Measurements from ENCODE around the gene DUSP9.
"Not testable (repeated sequence)": the region's sequence is repeated elsewhere in the genome, so short reads cannot be mapped to it uniquely, and the experiment has no call there.

DUSP9 gene

DNA sequence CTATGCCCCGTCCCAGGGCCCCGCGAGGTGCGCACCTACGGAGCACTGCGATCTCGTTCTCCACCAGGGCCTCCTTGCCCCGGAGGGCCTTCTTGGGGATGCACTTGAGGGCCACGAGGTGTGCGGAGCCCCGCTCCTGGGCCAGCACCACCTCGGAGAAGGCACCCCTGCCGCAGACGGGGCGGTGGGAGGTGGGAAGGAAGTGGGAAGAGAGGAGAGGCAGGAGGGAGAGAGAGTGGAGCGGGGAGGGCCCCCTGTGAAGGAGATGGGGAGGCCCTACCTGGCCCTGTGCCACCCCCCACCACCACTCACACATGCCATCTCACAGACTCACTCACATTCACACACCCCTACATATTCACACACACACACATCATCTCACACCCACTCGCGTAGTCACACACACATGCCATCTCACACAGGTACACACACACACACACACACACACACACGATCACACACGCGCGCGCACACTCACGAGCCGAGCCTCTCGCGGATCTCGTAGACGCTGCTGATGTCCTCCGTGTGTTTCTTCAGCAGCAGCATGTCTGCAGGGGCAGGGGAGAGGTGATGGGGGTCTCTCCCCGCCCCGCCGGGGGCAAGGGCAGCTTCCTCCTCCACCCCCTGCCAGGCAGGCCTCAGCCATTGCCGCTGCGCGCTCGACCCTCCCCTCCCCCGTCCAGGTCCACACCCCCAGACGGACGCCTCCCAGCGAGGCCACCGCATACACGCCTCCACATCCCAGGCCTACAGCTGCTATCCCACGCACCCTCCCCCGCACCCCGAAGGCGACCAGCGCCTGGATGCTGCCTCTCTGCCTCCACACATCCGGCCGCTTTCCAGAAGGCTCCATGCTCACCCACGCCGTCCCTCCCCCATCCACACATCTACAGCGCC, 25.8 kb downstream of the DUSP9 start:
- Mint-ChIP-seq H3K4me3 (no peak overlapping the region), H3K27me3 (peaks cover 29 to 34% of the 10 kb centered on the region in 2 donors), H3K9me3 (no peaks in the 10 kb centered on the region), H3K4me1 (ENCODE audit: low read depth in 2 of 2) (peaks cover 4 to 5% of the 10 kb centered on the region in 2 donors), H3K36me3 (ENCODE audit: insufficient read depth) (no peaks in the 10 kb centered on the region), H3K27ac (no peak overlapping the region)
- DNase-seq, result no peak
- no peak for ATAC-seq (replicated peaks)

DNA sequence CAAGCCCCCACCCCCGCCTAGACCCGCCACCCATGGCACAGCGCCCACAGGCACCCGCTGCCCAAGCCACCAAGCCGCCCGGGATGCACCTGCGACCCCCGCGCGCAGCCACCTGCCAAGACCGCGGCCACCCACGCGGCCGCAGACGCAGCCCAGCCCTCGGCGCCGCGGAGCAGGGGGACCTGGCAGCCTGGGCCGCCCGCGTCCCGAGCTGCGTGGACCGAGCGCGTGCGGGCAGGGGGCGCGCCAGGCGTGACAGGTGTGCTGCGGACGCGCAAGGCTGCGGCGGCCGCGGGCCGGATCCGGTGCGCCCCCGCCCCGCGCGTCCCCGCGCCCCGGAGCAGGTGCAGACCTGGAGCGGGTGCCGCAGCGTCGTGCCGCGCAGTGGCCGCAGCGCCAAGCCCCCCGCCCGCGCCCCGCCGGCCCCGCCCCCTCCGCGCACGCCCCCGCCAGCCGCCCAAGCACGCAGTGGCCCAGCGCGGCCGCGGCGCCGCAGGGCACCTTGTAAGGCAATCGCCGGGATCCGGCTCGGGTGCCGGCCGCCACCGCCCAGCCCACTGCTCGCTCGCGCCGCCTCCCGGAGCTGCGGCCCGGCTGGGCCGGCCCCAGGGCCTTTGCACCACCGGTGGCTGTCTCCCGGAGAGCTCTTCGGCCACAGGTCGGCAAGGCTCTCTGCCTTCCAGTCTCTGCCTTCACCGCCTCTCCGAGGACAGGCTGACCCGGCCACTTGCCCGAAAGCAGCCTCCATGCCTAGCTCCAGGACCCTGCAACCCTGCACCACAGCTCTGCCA, 26.6 kb downstream of the DUSP9 start, which contains the start of gene PNCK:
Gene PNCK (minus strand): TSS at position 386 of the 791 bp plus-strand sequence. CDS start 737 bp downstream, outside the sequence.
- Mint-ChIP-seq H3K4me3 (peak within 1 kb of the TSS; percentile 9 to 45), H3K27ac (no peak within 1 kb of the TSS), H3K27me3 (peaks cover 26 to 30% of the 10 kb centered on the region in 2 donors), H3K9me3 (no peaks in the 10 kb centered on the region), H3K36me3 (ENCODE audit: insufficient read depth) (no peaks in the 10 kb centered on the region), H3K4me1 (ENCODE audit: low read depth in 2 of 2) (peaks cover 0 to 3% of the 10 kb centered on the region in 2 donors)
- DNase-seq, result no peak
- no peak for ATAC-seq (replicated peaks)

DNA sequence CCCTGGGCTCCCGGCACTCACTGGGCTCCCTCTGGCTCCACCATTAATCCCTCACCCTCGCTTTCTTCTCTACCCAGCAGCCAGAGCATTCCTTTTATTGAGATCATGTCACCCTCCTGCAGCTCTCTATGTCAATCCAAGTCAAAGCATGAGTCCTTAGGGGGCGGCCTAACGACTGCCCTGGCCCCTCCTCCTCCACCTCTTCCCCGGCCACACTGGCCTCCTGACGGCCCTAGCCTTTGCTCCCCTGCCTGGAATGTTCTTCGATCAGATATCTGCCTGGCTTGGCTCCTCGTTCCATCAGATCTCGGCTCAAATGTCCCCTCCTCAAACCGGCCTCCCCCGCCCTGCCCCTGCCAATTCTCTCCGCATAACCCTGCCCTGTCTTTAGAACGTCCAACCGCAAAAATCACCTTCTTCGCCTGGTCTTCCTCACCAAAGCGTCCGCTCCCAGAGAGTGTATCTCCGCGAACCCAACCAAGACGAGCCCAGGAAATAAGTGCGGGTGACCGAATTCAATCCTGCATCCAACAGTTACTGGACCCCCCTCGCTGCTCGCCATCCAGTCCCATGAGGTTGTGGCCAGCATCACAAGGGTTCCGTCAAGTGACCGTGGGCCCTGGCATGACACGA, 27.3 kb downstream of the DUSP9 start:
- Mint-ChIP-seq H3K4me3 (peak overlapping the region; percentile 9 to 45), H3K36me3 (ENCODE audit: insufficient read depth) (no peaks in the 10 kb centered on the region), H3K4me1 (ENCODE audit: low read depth in 2 of 2) (peaks cover 0 to 3% of the 10 kb centered on the region in 2 donors), H3K9me3 (no peaks in the 10 kb centered on the region), H3K27ac (no peak overlapping the region), H3K27me3 (peaks cover 26 to 30% of the 10 kb centered on the region in 2 donors)
- ATAC-seq (replicated peaks) (no peak), DNase-seq (no peak)

DNA sequence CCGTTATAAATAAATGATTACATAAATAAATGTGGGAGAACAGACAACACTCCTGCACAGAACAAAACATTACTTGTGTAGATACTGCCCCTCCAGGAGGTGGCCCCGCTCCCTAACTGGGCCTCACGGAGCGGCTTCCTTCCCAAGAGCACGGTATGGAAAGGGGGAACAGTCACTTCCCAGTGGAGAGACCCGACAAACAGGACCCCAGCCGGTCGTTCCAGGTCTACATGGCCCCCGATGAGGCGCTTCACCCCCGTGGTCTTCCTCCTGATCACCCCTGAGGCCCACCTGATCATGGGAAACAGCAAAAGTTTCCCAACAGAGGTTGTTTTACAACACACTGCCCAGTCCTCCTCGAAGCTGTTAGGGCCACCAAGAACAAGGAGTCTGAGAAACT, 34.2 kb downstream of the DUSP9 start:
- no peaks in the 10 kb centered on the region for H3K36me3 Mint-ChIP-seq (ENCODE audit: insufficient read depth)
- H3K4me3 Mint-ChIP-seq, result no peak overlapping the region
- H3K9me3 Mint-ChIP-seq, result no peaks in the 10 kb centered on the region

DNA sequence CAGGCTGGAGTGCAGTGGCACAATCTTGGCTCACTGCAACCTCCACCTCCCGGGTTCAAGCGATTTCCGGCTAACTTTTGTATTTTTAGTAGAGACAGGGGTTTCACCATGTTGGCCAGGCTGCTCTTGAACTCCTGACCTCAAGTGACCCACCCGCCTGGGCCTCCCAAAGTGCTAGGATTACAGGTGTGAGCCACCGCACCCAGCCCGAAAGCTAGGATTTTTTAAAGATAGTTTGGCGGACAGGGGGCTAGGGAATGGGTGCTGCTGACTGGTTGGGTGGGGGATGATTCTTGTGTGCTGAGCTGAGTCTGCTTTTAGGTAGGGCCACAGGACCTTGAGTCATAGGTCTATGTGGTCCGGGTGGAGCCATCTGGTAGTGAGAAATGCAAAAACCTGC, 36.5 kb downstream of the DUSP9 start:
- H3K9me3 Mint-ChIP-seq; H3K36me3 Mint-ChIP-seq (ENCODE audit: insufficient read depth); H3K4me1 Mint-ChIP-seq (ENCODE audit: low read depth in 2 of 2); H3K27ac Mint-ChIP-seq; H3K4me3 Mint-ChIP-seq; ATAC-seq (replicated peaks); DNase-seq: not testable (repeated sequence)
- H3K27me3 Mint-ChIP-seq, result peaks cover 0 to 18% of the 10 kb centered on the region in 2 donors

More for the DNA sequence above, 34.2 kb downstream of the DUSP9 start:
- DNase-seq (no peak), ATAC-seq (replicated peaks) (no peak)
- Mint-ChIP-seq H3K4me1 (ENCODE audit: low read depth in 2 of 2) (no peaks in the 10 kb centered on the region), H3K27ac (no peak overlapping the region), H3K27me3 (peaks cover 0 to 10% of the 10 kb centered on the region in 2 donors)

DNA sequence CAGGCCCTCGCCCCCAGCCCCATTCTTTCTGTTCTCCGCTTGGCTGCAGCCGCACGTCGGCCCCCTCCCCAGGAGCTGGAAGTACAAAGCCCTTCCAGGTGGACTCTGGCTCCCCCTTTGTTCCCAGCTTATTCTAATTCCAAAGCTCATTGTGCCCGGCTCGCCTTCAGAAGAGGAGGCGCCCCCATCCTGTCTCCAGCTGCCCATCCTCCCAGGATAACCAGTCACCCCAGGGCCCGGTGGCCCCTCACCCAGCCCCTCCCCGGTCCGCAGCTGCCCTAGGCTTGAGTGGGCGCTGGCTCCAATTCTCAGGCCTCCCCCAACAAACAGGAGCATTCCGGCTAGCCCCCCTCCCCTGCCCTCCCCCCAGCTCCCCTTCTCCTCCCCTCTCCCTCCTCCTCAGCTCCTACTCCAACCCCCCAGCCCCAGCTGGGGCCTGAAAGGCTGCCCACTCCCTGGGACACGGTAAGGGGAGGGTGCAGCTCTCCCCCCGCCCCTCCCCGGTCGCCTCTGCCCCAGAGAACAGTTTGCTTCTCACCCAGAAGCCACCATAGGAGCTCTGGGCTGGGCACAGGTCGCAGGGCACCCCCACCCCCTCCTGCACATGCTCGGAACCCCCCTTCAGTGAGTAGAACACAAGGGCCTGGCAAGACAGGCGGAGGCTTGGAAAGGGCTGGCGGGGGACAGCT, 37.6 kb downstream of the DUSP9 start:
- H3K36me3 Mint-ChIP-seq (ENCODE audit: insufficient read depth), result no peaks in the 10 kb centered on the region
- ATAC-seq (replicated peaks), result no peak
- no peak overlapping the region for H3K27ac Mint-ChIP-seq
- H3K9me3 Mint-ChIP-seq, result no peaks in the 10 kb centered on the region
- no peak overlapping the region for H3K4me3 Mint-ChIP-seq
- H3K27me3 Mint-ChIP-seq, result peaks cover 0 to 17% of the 10 kb centered on the region in 2 donors
- no peaks in the 10 kb centered on the region for H3K4me1 Mint-ChIP-seq (ENCODE audit: low read depth in 2 of 2)
- DNase-seq, result no peak

DNA sequence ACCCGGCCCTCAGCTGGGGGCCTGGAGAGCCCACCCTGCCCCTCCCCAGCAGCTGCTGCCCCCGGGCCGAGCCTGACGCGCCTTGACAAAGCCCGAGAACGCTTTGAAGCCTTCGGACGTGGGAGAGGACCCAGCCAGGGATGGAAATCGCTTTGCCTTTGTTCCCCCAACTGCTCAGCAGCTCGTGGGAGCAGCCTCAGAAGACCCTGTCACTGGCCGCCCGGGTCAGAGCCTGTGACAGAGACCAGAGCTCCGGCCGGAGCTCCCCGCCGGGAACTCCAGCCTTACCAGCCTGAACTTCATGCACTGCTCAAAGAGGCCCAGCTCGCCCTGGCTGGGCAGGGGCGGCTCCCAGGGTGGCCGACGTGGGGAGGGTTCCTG, 38.1 kb downstream of the DUSP9 start:
- Mint-ChIP-seq H3K27me3 (peaks cover 0 to 12% of the 10 kb centered on the region in 2 donors), H3K4me1 (ENCODE audit: low read depth in 2 of 2) (no peaks in the 10 kb centered on the region), H3K36me3 (ENCODE audit: insufficient read depth) (no peaks in the 10 kb centered on the region), H3K4me3 (no peak overlapping the region), H3K27ac (no peak overlapping the region), H3K9me3 (no peaks in the 10 kb centered on the region)
- ATAC-seq (replicated peaks) (no peak), DNase-seq (no peak)

DNA sequence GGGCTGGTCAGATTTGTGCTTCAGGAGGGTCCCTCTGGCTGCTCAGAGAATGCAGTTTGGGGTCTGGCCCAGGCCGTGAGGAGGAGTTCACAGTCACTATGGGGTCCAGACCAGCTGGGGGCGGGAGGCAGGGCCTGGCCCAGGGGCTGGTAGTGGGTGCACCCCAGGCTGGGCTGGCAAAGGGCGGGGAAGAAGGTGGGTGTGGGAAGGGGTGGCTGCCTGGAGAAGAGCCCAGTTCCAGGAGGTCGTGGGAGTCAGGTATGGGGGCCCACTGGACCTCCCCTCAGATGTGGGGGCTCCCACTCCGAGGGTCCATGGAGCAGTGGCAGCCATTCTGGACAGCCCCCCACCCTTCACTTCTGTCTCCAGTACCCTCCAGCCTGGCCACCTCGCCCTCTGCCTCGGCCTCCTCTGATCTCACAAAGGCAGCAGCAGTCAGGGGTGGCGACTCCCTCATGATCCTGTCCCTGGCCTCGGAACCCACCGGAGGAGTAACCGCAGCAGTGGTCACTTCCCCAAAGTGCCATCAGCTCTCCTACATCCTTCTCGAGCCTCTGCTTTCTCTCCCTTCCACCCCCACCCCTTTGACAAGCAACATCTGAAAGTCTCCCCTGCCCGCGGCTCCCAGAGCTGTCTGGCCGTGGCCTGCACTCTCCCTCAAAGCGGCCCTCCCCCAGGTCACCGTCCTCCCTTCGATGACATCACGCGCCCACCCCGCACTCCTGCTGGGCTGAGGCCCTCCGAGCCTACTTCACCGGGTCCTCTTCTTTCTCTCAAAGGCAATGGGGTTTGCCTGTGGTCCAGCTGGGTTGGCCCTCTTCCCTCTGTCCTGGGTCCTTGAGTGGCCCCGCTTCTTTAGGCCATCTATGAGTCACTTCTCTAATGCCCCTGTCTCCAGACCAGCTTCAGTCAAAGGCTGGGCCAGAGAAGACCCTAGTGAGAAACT, 39.0 kb downstream of the DUSP9 start:
- DNase-seq (no peak), ATAC-seq (replicated peaks) (no peak)
- Mint-ChIP-seq H3K9me3 (no peaks in the 10 kb centered on the region), H3K27ac (no peak overlapping the region), H3K4me1 (ENCODE audit: low read depth in 2 of 2) (no peaks in the 10 kb centered on the region), H3K27me3 (peaks cover 0 to 8% of the 10 kb centered on the region in 2 donors), H3K36me3 (ENCODE audit: insufficient read depth) (no peaks in the 10 kb centered on the region), H3K4me3 (peak overlapping the region in 1 of 2 donors; percentile 51)

DNA sequence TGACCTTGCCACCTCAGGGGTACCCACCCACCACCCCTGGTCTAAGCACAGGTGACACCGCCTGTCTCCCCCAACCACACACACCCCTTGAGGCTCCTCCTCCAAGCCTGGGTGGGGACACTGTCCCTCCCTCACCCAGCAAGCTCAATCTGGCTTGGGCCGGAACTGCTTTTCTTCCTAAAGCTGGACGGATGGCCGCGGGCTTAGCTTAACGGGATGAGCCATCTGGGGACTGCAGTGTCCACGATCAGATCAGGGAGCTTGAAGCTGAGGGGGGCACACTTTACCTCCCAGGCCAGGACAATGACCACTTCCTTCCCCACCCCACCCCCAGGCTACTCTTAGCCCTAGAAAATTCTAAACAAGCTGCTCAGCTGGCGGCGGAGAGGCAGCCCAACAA, 39.7 kb downstream of the DUSP9 start:
- H3K36me3 Mint-ChIP-seq (ENCODE audit: insufficient read depth), result no peaks in the 10 kb centered on the region

DNA sequence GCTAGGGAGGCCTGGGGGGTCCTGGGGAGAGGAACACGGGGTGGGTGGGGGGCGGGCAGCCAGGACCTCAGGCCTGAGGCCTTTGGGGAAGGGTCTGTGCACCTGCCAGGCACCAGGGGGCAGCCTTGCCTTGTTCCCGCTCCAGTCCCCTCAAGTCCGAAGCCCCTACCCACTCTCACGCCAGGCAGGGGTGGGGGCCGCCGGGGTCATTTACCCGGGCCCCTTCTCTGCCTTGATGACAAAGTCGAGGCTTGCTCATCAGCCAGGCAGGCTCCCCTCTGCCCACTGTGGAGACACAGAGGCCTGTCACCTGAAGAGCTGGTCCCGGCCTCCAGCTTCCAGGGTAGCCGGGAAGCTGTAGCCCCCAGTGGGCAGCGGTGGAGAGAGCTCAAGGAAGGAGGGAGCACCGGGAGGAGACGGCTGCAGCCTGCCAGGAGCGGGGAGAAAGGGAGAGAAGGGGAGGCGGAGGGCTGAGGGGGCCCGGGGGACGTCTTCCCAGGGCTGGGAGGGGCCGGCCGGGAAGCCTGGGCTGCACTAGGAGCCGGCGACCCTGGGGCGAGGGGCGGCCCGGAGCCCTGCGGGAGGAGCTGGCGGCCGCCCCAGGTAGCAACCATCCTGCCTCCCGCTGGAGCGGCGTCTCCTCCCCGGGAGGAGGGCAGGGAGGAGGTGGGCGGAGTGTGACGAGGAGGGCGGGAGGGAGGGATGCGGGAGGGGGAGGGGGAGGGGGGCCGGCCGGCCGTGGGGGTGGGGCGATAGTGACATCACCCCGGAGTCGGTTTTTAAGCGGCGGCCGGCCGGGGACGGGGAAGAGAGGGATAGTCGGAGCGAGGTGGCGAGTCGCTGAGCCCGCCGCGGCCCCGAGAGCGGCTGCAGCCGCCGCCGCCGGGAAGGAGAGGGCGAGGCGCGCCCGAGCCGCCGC, 40.4 kb downstream of the DUSP9 start, which contains the start of gene SLC6A8:
Gene SLC6A8 (plus strand): TSS at position 806 of the 919 bp plus-strand sequence. CDS start 649 bp downstream, outside the sequence.
- ATAC-seq (replicated peaks), result peak; percentile 46
- Mint-ChIP-seq H3K4me1 (ENCODE audit: low read depth in 2 of 2) (no peaks in the 10 kb centered on the region), H3K27me3 (peaks cover 0 to 8% of the 10 kb centered on the region in 2 donors), H3K9me3 (no peaks in the 10 kb centered on the region), H3K4me3 (peak within 1 kb of the TSS; percentile 83 to 86), H3K36me3 (ENCODE audit: insufficient read depth) (no peaks in the 10 kb centered on the region), H3K27ac (peak within 1 kb of the TSS in 1 of 2 donors; percentile 87)
- DNase-seq, result no peak

More for the DNA sequence above, 39.7 kb downstream of the DUSP9 start:
- Mint-ChIP-seq H3K27me3 (peaks cover 0 to 8% of the 10 kb centered on the region in 2 donors), H3K4me3 (peak overlapping the region; percentile 18 to 51), H3K27ac (no peak overlapping the region), H3K4me1 (ENCODE audit: low read depth in 2 of 2) (no peaks in the 10 kb centered on the region), H3K9me3 (no peaks in the 10 kb centered on the region)
- DNase-seq (no peak), ATAC-seq (replicated peaks) (no peak)

DNA sequence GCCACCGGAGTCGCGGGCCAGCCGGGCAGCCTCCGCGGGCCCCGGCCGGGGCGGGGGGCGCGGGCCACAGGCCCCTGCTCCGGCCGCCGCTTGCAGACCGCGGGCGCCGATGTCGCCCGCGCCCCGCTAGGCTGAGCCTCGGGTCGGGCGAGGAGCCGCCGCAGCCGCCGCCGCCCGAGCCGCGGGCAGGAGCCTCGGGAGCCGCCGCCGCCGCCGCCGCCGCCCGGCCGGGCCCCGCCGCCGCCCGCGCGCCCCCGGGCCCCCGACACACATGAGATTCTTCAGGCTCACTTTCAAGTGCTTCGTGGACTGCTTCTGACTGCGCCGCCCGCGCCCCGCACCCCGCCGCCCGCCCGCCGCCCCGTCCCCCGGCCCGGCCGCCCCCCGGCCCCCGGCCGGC, 41.1 kb downstream of the DUSP9 start:
- H3K4me1 Mint-ChIP-seq (ENCODE audit: low read depth in 2 of 2), result no peaks in the 10 kb centered on the region
- no peak overlapping the region for H3K27ac Mint-ChIP-seq
- H3K9me3 Mint-ChIP-seq, result no peaks in the 10 kb centered on the region
- peaks cover 0 to 8% of the 10 kb centered on the region in 2 donors for H3K27me3 Mint-ChIP-seq
- ATAC-seq (replicated peaks), result peak; percentile 47
- peak overlapping the region; percentile 83 to 86 for H3K4me3 Mint-ChIP-seq
- no peaks in the 10 kb centered on the region for H3K36me3 Mint-ChIP-seq (ENCODE audit: insufficient read depth)
- no peak for DNase-seq

Data from effector memory CD8-positive, alpha-beta T cell (primary cell).